Neural cell (in vitro differentiated cells): ENCODE measurements around the gene PLCXD3.

ENCODE experiments used
- EP300 ChIP-seq: fragments of 450-650 bp; conservative IDR thresholded peaks from 2 replicates; pipeline ENCODE4 v1.6.1; 2014; ENCODE audit warnings: antibody characterized with exemption, mild to moderate bottlenecking, moderate library complexity; ENCODE audit not compliant: poor library complexity, severe bottlenecking
- EZH2 ChIP-seq: fragments of 200-600, 300-800 bp; shearing (Covaris generic), sonication (generic); IDR thresholded peaks from 2 replicates; pipeline ENCODE4 v1.6.1; 2014; ENCODE audit warnings: antibody characterized with exemption, low read length, borderline replicate concordance, mild to moderate bottlenecking; ENCODE audit not compliant: insufficient read depth, poor library complexity, severe bottlenecking
- POLR2AphosphoS5 ChIP-seq: IDR thresholded peaks from 2 replicates; pipeline ENCODE4 v1.6.1; 2012
- RAD21 ChIP-seq: fragments of 450-650 bp; conservative IDR thresholded peaks from 2 replicates; pipeline ENCODE4 v1.6.1; 2014; ENCODE audit warnings: antibody characterized with exemption, mild to moderate bottlenecking, moderate library complexity
- TF ChIP-seq, protein P1 (sequence below): fragments of 450-650 bp; IDR thresholded peaks from 2 replicates; pipeline ENCODE4 v1.5.1; 2014; ENCODE audit warnings: antibody characterized with exemption, mild to moderate bottlenecking, moderate library complexity; ENCODE audit not compliant: poor library complexity, severe bottlenecking
- TF ChIP-seq, protein P2 (sequence below): IDR thresholded peaks from 2 replicates; pipeline ENCODE4 v1.6.1; 2012; ENCODE audit warnings: borderline replicate concordance

DNA sequence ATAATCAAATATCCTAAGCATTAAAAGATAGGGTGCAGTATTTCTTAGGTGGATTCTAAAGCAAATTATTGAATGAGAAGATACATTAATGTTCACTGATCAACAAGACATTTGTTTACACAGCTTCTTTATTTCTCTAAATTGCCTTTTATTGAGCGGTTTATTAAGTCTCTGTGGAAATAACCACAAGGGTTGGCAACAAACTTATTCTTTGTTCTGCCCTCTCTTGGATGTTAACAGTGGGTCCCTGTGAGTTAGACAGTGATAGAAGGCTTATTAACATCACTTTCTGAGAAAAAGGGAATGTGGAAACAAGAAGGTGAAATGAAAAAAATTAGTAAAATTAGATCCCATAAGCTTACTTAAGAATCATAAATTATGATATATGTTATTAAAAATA is 214.3 kb downstream of the PLCXD3 start:
- TF ChIP-seq, protein P1, sequence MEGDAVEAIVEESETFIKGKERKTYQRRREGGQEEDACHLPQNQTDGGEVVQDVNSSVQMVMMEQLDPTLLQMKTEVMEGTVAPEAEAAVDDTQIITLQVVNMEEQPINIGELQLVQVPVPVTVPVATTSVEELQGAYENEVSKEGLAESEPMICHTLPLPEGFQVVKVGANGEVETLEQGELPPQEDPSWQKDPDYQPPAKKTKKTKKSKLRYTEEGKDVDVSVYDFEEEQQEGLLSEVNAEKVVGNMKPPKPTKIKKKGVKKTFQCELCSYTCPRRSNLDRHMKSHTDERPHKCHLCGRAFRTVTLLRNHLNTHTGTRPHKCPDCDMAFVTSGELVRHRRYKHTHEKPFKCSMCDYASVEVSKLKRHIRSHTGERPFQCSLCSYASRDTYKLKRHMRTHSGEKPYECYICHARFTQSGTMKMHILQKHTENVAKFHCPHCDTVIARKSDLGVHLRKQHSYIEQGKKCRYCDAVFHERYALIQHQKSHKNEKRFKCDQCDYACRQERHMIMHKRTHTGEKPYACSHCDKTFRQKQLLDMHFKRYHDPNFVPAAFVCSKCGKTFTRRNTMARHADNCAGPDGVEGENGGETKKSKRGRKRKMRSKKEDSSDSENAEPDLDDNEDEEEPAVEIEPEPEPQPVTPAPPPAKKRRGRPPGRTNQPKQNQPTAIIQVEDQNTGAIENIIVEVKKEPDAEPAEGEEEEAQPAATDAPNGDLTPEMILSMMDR, result no peak
- TF ChIP-seq EP300, result no peak
- TF ChIP-seq, protein P2, sequence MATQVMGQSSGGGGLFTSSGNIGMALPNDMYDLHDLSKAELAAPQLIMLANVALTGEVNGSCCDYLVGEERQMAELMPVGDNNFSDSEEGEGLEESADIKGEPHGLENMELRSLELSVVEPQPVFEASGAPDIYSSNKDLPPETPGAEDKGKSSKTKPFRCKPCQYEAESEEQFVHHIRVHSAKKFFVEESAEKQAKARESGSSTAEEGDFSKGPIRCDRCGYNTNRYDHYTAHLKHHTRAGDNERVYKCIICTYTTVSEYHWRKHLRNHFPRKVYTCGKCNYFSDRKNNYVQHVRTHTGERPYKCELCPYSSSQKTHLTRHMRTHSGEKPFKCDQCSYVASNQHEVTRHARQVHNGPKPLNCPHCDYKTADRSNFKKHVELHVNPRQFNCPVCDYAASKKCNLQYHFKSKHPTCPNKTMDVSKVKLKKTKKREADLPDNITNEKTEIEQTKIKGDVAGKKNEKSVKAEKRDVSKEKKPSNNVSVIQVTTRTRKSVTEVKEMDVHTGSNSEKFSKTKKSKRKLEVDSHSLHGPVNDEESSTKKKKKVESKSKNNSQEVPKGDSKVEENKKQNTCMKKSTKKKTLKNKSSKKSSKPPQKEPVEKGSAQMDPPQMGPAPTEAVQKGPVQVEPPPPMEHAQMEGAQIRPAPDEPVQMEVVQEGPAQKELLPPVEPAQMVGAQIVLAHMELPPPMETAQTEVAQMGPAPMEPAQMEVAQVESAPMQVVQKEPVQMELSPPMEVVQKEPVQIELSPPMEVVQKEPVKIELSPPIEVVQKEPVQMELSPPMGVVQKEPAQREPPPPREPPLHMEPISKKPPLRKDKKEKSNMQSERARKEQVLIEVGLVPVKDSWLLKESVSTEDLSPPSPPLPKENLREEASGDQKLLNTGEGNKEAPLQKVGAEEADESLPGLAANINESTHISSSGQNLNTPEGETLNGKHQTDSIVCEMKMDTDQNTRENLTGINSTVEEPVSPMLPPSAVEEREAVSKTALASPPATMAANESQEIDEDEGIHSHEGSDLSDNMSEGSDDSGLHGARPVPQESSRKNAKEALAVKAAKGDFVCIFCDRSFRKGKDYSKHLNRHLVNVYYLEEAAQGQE, result no peak
- no peak for TF ChIP-seq RAD21
- TF ChIP-seq POLR2AphosphoS5, result no peak
- TF ChIP-seq EZH2, result no peak
